GM18520 (cell line): ENCODE measurements around the gene ACP2.

Source experiments
- ATAC-seq: cut with Tn5 transposase; IDR thresholded peaks from one replicate; pipeline ENCODE4 v1.9.1; 2021; ENCODE audit not compliant: unreplicated experiment

The ACP2 gene

GRCh38 chr11:47269002-47269828, 20.6 kb upstream of the ACP2 start:
- ATAC-seq, result peak; percentile 30

- no peak for ATAC-seq
These were observed 19.9 kb upstream of the ACP2 start for GRCh38 chr11:47268448-47269001.

DNA sequence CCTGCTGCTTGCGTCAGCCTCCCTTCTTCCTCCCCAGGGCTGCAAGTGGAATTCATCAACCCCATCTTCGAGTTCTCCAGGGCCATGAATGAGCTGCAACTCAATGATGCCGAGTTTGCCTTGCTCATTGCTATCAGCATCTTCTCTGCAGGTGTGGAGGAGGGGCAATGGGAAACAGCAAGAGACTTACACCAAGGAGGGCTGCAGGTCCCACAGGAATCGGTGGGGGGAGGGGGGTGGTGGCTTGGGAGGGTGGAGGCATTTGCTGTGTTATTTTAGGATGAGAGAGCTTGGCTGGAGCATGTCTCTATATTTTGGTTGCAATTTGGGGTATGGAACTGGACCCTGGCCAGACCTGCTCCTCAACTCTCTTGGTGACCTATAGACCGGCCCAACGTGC, 19.3 kb upstream of the ACP2 start:
- no peak for ATAC-seq

- ATAC-seq, result no peak
These were observed 15.9 kb upstream of the ACP2 start for GRCh38 chr11:47264521-47264920.

GRCh38 chr11:47264119-47264518, 15.5 kb upstream of the ACP2 start:
- no peak for ATAC-seq

- ATAC-seq, result no peak
These were observed 12.7 kb upstream of the ACP2 start for GRCh38 chr11:47261291-47261800.

DNA sequence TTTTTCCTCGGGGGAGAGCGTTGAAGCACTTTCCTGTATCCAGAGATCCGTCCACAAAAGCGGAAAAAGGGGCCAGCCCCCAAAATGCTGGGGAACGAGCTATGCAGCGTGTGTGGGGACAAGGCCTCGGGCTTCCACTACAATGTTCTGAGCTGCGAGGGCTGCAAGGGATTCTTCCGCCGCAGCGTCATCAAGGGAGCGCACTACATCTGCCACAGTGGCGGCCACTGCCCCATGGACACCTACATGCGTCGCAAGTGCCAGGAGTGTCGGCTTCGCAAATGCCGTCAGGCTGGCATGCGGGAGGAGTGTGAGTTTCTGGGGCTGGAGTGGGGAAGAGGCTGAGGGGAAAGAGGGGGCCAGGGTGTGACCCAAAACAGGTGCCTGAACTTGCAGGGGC, 11.8 kb upstream of the ACP2 start:
- ATAC-seq, result no peak

GRCh38 chr11:47259232-47259977, 10.8 kb upstream of the ACP2 start:
- ATAC-seq, result no peak

GRCh38 chr11:47258317-47258902, 9.8 kb upstream of the ACP2 start:
- ATAC-seq, result no peak

DNA sequence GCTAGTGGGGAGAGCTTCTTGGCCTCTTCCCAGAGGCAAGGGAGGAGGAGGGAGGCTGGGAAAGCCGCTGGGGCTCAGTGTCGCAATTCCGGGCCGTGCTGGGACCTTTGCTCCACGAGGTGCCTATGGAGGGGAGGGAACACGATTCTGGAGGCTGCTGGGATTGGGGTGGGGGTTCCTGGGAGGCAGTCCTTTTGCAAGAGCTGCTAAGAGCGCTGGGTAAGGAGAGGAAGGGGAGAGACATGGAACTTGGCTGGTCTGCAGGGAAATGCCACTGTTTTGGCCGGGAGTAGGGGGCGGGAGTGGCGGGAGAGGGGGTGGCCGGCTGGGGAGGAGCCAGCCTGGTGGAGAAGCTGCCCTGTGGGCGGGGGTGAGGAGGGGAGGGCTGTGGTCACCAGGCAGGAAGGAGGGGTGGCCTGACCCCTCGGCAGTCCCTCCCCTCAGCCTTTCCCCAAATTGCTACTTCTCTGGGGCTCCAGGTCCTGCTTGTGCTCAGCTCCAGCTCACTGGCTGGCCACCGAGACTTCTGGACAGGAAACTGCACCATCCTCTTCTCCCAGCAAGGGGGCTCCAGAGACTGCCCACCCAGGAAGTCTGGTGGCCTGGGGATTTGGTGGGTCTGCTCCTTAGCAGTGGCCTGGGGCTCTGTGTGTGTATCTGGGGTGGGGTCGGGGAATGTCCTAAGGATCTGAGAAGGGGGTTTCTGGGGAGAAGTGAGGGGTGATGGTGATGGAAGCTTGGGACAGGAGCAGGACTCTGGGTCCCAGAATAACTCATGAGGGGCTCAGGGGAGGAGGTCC, 9.1 kb upstream of the ACP2 start, which contains the start of gene NR1H3:
Gene NR1H3, plus strand, starts transcription at position 480 of the 800 bp plus-strand sequence. CDS start 1,221 bp downstream, outside the sequence.
- no peak for ATAC-seq

DNA sequence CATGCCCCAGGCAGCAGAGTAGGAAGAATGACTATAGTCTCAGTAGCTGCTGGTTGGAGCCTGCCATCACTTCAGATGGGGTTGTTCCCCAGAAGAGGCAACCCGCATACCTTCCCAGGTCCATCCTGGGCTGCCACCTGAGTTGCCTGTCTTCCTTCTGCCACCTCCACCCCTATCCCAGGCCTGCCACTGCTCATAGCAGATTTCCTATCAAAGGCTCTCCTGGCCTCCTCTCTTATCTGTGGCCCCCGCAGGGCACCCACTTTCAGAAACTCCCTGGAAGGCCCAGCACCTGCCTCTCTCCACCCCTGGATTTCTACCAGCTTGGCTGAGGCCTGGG, 8.5 kb upstream of the ACP2 start:
- ATAC-seq, result no peak

GRCh38 chr11:47256374-47256773, 7.8 kb upstream of the ACP2 start:
- no peak for ATAC-seq

- ATAC-seq, result no peak
These were observed 5.8 kb upstream of the ACP2 start for GRCh38 chr11:47254386-47254785.

- no peak for ATAC-seq
These were observed 5.0 kb upstream of the ACP2 start for GRCh38 chr11:47253660-47254059.

DNA sequence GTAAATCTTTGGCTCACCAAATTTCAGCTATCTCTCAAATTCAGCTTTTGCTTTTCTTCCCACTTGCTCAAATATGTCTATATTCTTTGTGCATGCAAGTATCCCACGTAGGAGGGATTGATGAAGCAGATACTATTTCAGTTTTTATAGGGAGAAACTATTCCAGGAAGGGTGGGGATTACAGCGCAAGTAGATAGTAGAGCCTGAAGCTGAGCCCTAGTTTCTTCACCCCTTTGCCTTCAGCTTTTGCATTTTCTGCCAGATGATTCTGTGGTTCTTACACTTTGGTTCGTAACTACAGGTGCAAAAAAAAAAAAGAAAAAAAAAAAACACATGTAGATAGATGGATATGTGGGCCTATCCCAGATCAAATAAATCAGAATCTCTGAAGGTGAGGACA, 3.1 kb upstream of the ACP2 start:
- no peak for ATAC-seq

DNA sequence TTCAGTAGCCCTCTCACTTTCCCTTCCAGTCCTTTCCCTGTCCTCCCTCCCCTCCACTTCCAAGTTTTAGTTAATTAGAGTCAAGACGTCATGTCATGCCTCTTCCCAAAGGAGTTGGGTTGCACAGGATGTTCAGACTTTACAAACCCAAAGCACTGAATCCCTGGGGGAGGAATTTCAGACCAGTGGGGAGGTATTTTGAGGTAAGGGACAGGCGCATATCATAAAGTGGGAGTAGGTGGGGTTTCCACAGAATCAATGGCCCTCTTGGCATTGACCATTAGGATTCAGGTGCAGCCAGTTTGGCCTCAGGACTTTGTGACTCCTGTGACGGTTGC, 733 bp upstream of the ACP2 start:
- no peak for ATAC-seq

DNA sequence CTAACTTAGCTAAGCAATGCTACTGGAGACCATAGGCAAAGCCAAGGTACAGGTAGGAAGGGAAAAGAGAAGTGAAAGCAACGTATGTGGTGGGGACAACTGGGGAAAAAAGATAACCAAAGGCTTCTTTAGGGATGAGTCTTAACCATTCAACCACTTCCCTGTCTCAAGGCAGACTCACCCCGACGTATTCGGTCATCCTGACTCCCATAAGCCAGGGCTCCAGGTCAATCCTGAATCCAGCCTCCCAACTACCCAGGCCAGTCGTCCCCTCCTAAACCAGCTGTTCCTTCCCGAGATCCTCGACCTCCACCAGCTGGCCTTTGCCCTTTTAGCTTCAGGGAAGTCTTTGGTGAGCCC, 330 bp downstream of the ACP2 start:
- no peak for ATAC-seq

- no peak for ATAC-seq
These were observed 1.1 kb downstream of the ACP2 start for GRCh38 chr11:47247502-47247901.

- no peak for ATAC-seq
These were observed 2.8 kb downstream of the ACP2 start for GRCh38 chr11:47245611-47246357.
